Mammary microvascular endothelial cell (primary cell): ENCODE measurements around the gene SEZ6L2. TPM values are rescaled to one million over a fixed set of nuclear protein-coding genes. Genes with fewer than 3 reads are reported as not detected.

Experiments
- total RNA-seq: library from RNA; depleted of rRNA; stranded (reverse); fragments of >200 nt; gene quantifications from 2 replicates; pipeline ENCODE4 v1.2.3, GENCODE V29; 2015

The SEZ6L2 gene
- 0.27 and 0.74 TPM in 2 replicates for total RNA-seq

GRCh38 chr16:29899516-29900101 lies at the start of gene SEZ6L2:
TSS of gene SEZ6L2 (minus strand) at chr16:29899550. CDS start at chr16:29899019, 531 bp downstream.

GRCh38 chr16:29925781-29926710 lies 26.7 kb upstream of the SEZ6L2 start, which contains the start of gene KCTD13:
TSS of gene KCTD13 (minus strand) at chr16:29926226. CDS start at chr16:29926033, 193 bp downstream.

GRCh38 chr16:29900102-29900887 lies 945 bp upstream of the SEZ6L2 start, which contains the start of gene ASPHD1:
TSS of gene ASPHD1 (plus strand) at chr16:29900488. CDS start at chr16:29900972, 484 bp downstream.

GRCh38 chr16:29862884-29863668 lies 36.3 kb downstream of the SEZ6L2 start, which contains the start of gene CDIPT:
TSS of gene CDIPT (minus strand) at chr16:29863226. CDS start at chr16:29862857, 369 bp downstream.

Other genes with a start within 250 kb of the SEZ6L2 start
- gene SPN, start 236.3 kb downstream of the SEZ6L2 start, total RNA-seq, result not detected in 2 replicates
- gene QPRT, start 220.4 kb downstream of the SEZ6L2 start, total RNA-seq, result not detected in 2 replicates
- gene C16orf54, start 153.6 kb downstream of the SEZ6L2 start, total RNA-seq, result not detected in 2 replicates
- gene ZG16, start 121.3 kb downstream of the SEZ6L2 start, total RNA-seq, result not detected in 2 replicates
- 67.1 and 77.1 TPM in 2 replicates for gene KIF22, start 108.8 kb downstream of the SEZ6L2 start, total RNA-seq
- 138 and 171 TPM in 2 replicates for gene MAZ, start 93.0 kb downstream of the SEZ6L2 start, total RNA-seq
- not detected in 2 replicates for gene PRRT2, start 87.4 kb downstream of the SEZ6L2 start, total RNA-seq
- 34.6 and 37.6 TPM in 2 replicates for gene PAGR1, start 83.4 kb downstream of the SEZ6L2 start, total RNA-seq
- 320 and 330 TPM in 2 replicates for gene MVP, start 79.1 kb downstream of the SEZ6L2 start, total RNA-seq
- gene CDIPT, start 36.3 kb downstream of the SEZ6L2 start, total RNA-seq, result 78.5 and 87.1 TPM in 2 replicates
- gene ASPHD1, start 938 bp upstream of the SEZ6L2 start, total RNA-seq, result 0.07 and 0.34 TPM in 2 replicates
- gene KCTD13, start 26.7 kb upstream of the SEZ6L2 start, total RNA-seq, result 6.9 and 10.1 TPM in 2 replicates
- gene TMEM219, start 62.5 kb upstream of the SEZ6L2 start, total RNA-seq, result 145 and 159 TPM in 2 replicates
- 72.7 and 73.7 TPM in 2 replicates for gene TAOK2, start 74.3 kb upstream of the SEZ6L2 start, total RNA-seq
- gene HIRIP3, start 96.1 kb upstream of the SEZ6L2 start, total RNA-seq, result 12.1 and 19.0 TPM in 2 replicates
- 86.9 and 128 TPM in 2 replicates for gene INO80E, start 96.7 kb upstream of the SEZ6L2 start, total RNA-seq
- 0.39 TPM in 1 of 2 replicates, not detected in the other for gene DOC2A, start 111.5 kb upstream of the SEZ6L2 start, total RNA-seq
- not detected in 2 replicates for gene C16orf92, start 123.6 kb upstream of the SEZ6L2 start, total RNA-seq
- 0.34 TPM in 1 of 2 replicates, not detected in the other for gene TLCD3B, start 131.7 kb upstream of the SEZ6L2 start, total RNA-seq
- 1,206 and 1,287 TPM in 2 replicates for gene ALDOA, start 166.2 kb upstream of the SEZ6L2 start, total RNA-seq
- 120 and 147 TPM in 2 replicates for gene PPP4C, start 176.4 kb upstream of the SEZ6L2 start, total RNA-seq
- 0.10 TPM in 1 of 2 replicates, not detected in the other for gene TBX6, start 192.4 kb upstream of the SEZ6L2 start, total RNA-seq
- 17.7 and 21.3 TPM in 2 replicates for gene YPEL3, start 196.7 kb upstream of the SEZ6L2 start, total RNA-seq
- 0.49 and 0.80 TPM in 2 replicates for gene GDPD3, start 214.0 kb upstream of the SEZ6L2 start, total RNA-seq
- 127 and 147 TPM in 2 replicates for gene MAPK3, start 223.7 kb upstream of the SEZ6L2 start, total RNA-seq